Measurements from ENCODE around the gene PAGR1. TPM values are rescaled to one million over a fixed set of nuclear protein-coding genes. Genes with fewer than 3 reads are reported as not detected.
A peak's percentile ranks its signal among the peaks of the same experiment; 100 is the strongest.

The PAGR1 gene
- total RNA-seq, 1 donor from 2014 or later = 23.6 TPM

GRCh38 chr16:29804020-29804419 lies 11.9 kb upstream of the PAGR1 start:
- Histone ChIP-seq H3K36me3 (peaks cover 0 to 19% of the 10 kb centered on the region in 2 donors), H3K4me3 (peak overlapping the region in 1 of 2 donors; percentile 91), H3K27ac (peak overlapping the region; percentile 98), H3K27me3 (no peaks in the 10 kb centered on the region), H3K4me1 (peaks cover 30% of the 10 kb centered on the region), H3K9me3 (no peaks in the 10 kb centered on the region)
- no peak for DNase-seq (ENCODE audit: extremely low spot score in 2 of 2)
- intact Hi-C loops (cut with DNase I) = no loop called here
- TF ChIP-seq POLR2A (IDR thresholded peaks at IDR 0.05) (no peak), POLR2AphosphoS5 (IDR thresholded peaks at IDR 0.05; ENCODE audit: insufficient read depth in 1 of 2, low read depth in 1 of 2) (no peak)
- TF ChIP-seq, protein P1, sequence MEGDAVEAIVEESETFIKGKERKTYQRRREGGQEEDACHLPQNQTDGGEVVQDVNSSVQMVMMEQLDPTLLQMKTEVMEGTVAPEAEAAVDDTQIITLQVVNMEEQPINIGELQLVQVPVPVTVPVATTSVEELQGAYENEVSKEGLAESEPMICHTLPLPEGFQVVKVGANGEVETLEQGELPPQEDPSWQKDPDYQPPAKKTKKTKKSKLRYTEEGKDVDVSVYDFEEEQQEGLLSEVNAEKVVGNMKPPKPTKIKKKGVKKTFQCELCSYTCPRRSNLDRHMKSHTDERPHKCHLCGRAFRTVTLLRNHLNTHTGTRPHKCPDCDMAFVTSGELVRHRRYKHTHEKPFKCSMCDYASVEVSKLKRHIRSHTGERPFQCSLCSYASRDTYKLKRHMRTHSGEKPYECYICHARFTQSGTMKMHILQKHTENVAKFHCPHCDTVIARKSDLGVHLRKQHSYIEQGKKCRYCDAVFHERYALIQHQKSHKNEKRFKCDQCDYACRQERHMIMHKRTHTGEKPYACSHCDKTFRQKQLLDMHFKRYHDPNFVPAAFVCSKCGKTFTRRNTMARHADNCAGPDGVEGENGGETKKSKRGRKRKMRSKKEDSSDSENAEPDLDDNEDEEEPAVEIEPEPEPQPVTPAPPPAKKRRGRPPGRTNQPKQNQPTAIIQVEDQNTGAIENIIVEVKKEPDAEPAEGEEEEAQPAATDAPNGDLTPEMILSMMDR (IDR thresholded peaks at IDR 0.05) = no peak

GRCh38 chr16:29804455-29805231 lies 11.3 kb upstream of the PAGR1 start:
- Histone ChIP-seq H3K4me1 (peaks cover 36% of the 10 kb centered on the region), H3K4me3 (peak overlapping the region; percentile 81 to 91), H3K36me3 (peaks cover 0 to 19% of the 10 kb centered on the region in 2 donors), H3K9me3 (no peaks in the 10 kb centered on the region), H3K27ac (peak overlapping the region; percentile 98), H3K27me3 (no peaks in the 10 kb centered on the region)
- TF ChIP-seq, protein P1 (IDR thresholded peaks at IDR 0.05) = no peak
- no peak for TF ChIP-seq POLR2A (IDR thresholded peaks at IDR 0.05)
- no peak for TF ChIP-seq POLR2AphosphoS5 (IDR thresholded peaks at IDR 0.05; ENCODE audit: insufficient read depth in 1 of 2, low read depth in 1 of 2)
- intact Hi-C loops (cut with DNase I) = loop anchor here (5.0 kb wide), 1 partner anchor 573 kb away; no protein-coding TSS in a partner anchor
- DNase-seq (ENCODE audit: extremely low spot score in 2 of 2) = no peak

- TF ChIP-seq, protein P1 (IDR thresholded peaks at IDR 0.05) = peak in 1 of 3 experiments; percentile 6
- peak in 1 of 2 donors; percentile 92 for TF ChIP-seq POLR2A (IDR thresholded peaks at IDR 0.05)
- peak; percentile 95 to 99 for TF ChIP-seq POLR2AphosphoS5 (IDR thresholded peaks at IDR 0.05; ENCODE audit: insufficient read depth in 1 of 2, low read depth in 1 of 2)
- no peaks in the 10 kb centered on the region for H3K27me3 ChIP-seq
- no peaks in the 10 kb centered on the region for H3K9me3 ChIP-seq
- H3K4me1 ChIP-seq = peaks cover 44% of the 10 kb centered on the region
- H3K36me3 ChIP-seq = peaks cover 0 to 20% of the 10 kb centered on the region in 2 donors
- intact Hi-C loops (cut with DNase I) = loop anchor here (5.0 kb wide), 1 partner anchor 572 kb away; no protein-coding TSS in a partner anchor
- H3K4me3 ChIP-seq = peak overlapping the region; percentile 81 to 91
- no peak for DNase-seq (ENCODE audit: extremely low spot score in 2 of 2)
- peak overlapping the region; percentile 98 for H3K27ac ChIP-seq
Observed at GRCh38 chr16:29805232-29806098, 10.5 kb upstream of the PAGR1 start.

DNA sequence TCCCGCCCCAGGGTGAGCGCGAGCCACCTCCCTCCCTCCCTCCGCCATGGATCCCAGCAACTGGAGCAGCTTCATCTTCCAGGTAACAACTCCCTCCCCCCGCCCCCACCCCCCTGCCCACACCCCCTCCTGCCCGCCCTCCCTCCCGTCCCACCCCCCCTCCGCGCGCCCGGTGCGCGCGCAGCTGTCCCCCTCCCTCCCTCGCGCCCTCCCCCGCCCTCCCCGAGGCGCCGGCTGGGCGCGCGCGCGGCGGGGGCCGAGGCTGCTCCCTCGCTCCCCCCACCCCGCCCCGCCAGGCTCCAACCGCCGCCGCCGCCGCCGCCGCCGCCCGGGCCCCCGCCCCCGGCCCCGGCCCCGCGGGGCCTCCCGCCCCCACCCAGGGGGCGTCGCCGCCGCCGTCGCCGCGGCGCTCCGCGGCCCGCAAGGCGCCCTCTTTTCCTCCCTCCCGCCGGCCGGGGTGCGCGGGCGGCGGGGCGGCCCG lies 9.8 kb upstream of the PAGR1 start, which contains the start of gene MAZ:
Gene MAZ (plus strand): TSS at position 431 of the 481 bp plus-strand sequence. CDS start 173 bp downstream, outside the sequence.
- Histone ChIP-seq H3K36me3 (peaks cover 0 to 20% of the 10 kb centered on the region in 2 donors), H3K4me3 (peak within 1 kb of the TSS; percentile 81 to 91), H3K9me3 (no peaks in the 10 kb centered on the region), H3K4me1 (peaks cover 50% of the 10 kb centered on the region), H3K27ac (peak within 1 kb of the TSS; percentile 98), H3K27me3 (no peaks in the 10 kb centered on the region)
- intact Hi-C loops (cut with DNase I) = loop anchor here (5.0 kb wide), 1 partner anchor 571 kb away; no protein-coding TSS in a partner anchor
- TF ChIP-seq, protein P1 (IDR thresholded peaks at IDR 0.05) = no peak
- TF ChIP-seq POLR2A (IDR thresholded peaks at IDR 0.05) = no peak
- TF ChIP-seq POLR2AphosphoS5 (IDR thresholded peaks at IDR 0.05; ENCODE audit: insufficient read depth in 1 of 2, low read depth in 1 of 2) = no peak
- no peak for DNase-seq (ENCODE audit: extremely low spot score in 2 of 2)

Data from vagina (tissue), 2 donors.